ENCODE results near the gene IL10RA. TPM values are rescaled to one million over a fixed set of nuclear protein-coding genes. Genes with fewer than 3 reads are reported as not detected.

Gene IL10RA
- total RNA-seq, 4 donors from 2014 or later, result 14.3 to 34.9 (median 20.9) TPM

DNA sequence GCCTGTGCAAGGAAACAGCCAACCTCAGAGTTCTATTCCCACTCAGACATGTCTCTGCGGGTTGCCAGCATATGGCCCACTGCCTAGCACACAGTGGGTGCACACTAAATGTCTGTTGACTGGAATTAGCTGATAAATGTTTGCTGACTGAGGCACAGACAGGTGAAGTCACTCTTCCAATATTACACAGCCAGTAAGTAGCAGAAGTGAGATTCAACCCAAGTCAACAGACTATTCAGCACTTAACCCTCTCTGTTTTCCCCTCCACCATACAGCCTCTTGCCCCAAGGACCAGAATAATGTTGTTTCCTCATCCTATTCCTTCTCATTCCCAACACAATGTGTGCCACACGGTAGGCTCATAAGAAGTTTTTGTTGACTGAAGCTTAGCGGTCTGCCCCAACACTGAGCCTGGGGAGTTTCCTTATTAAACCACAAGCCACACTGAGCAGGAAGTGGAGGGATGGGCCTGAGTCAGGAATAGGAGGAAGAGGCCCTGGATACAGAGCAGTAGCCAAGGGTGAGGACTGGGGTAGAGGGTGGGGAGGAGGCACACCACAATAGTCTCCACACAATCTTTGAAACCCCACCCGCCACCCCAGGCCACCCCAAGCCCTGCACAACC is 15.7 kb upstream of the IL10RA start:
- DNase-seq (ENCODE audit: extremely low spot score), result peak; percentile 88
- H3K4me1 ChIP-seq, result no peaks in the 10 kb centered on the region
- intact Hi-C loops (cut with DNase I), result no loop called here
- H3K4me3 ChIP-seq, result no peak overlapping the region
- WGBS, result 77% methylated on average over 4 of the region's 4 CpGs
- no peak for TF ChIP-seq POLR2A (IDR thresholded peaks at IDR 0.05; ENCODE audit: low read depth)
- TF ChIP-seq, protein P1, sequence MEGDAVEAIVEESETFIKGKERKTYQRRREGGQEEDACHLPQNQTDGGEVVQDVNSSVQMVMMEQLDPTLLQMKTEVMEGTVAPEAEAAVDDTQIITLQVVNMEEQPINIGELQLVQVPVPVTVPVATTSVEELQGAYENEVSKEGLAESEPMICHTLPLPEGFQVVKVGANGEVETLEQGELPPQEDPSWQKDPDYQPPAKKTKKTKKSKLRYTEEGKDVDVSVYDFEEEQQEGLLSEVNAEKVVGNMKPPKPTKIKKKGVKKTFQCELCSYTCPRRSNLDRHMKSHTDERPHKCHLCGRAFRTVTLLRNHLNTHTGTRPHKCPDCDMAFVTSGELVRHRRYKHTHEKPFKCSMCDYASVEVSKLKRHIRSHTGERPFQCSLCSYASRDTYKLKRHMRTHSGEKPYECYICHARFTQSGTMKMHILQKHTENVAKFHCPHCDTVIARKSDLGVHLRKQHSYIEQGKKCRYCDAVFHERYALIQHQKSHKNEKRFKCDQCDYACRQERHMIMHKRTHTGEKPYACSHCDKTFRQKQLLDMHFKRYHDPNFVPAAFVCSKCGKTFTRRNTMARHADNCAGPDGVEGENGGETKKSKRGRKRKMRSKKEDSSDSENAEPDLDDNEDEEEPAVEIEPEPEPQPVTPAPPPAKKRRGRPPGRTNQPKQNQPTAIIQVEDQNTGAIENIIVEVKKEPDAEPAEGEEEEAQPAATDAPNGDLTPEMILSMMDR (IDR thresholded peaks at IDR 0.05), result no peak
- H3K36me3 ChIP-seq, result no peaks in the 10 kb centered on the region
- H3K9me3 ChIP-seq, result no peaks in the 10 kb centered on the region
- H3K27ac ChIP-seq (replicated peaks in 1 of 4), result no peak overlapping the region
- H3K27me3 ChIP-seq, result no peaks in the 10 kb centered on the region

DNA sequence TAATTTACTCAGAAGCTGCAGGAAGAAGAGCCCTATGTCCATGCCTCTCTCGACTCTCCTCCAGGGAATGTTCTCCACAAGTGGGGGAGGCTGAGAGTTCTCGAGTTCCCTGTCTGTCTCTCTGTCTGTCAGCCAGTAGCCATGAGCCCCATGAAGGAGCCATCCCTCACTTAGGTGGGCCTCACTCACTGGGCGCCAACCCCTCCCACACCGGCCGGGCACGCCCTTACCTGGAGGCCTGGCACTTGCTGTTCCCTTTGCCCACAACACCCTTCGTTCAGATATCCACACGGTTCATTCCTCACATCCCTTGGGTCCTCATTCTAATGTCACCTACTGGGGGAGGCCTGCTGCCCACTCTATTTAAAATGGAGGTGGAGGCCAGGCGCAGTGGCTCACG is 14.2 kb upstream of the IL10RA start:
- TF ChIP-seq POLR2AphosphoS5 (IDR thresholded peaks at IDR 0.05), result no peak
- no peak for TF ChIP-seq EP300 (IDR thresholded peaks at IDR 0.05)
- TF ChIP-seq, protein P1 (IDR thresholded peaks at IDR 0.05), result no peak
- no peak for TF ChIP-seq POLR2A (IDR thresholded peaks at IDR 0.05; ENCODE audit: low read depth)
- no peaks in the 10 kb centered on the region for H3K9me3 ChIP-seq
- no peak overlapping the region for H3K27ac ChIP-seq (replicated peaks in 1 of 4)
- no peak overlapping the region for H3K4me3 ChIP-seq
- intact Hi-C loops (cut with DNase I), result no loop called here
- H3K4me1 ChIP-seq, result no peaks in the 10 kb centered on the region
- 92% methylated on average over 10 of the region's 10 CpGs for WGBS
- DNase-seq (ENCODE audit: extremely low spot score), result peak; percentile 89
- no peaks in the 10 kb centered on the region for H3K36me3 ChIP-seq
- H3K27me3 ChIP-seq, result no peaks in the 10 kb centered on the region

DNA sequence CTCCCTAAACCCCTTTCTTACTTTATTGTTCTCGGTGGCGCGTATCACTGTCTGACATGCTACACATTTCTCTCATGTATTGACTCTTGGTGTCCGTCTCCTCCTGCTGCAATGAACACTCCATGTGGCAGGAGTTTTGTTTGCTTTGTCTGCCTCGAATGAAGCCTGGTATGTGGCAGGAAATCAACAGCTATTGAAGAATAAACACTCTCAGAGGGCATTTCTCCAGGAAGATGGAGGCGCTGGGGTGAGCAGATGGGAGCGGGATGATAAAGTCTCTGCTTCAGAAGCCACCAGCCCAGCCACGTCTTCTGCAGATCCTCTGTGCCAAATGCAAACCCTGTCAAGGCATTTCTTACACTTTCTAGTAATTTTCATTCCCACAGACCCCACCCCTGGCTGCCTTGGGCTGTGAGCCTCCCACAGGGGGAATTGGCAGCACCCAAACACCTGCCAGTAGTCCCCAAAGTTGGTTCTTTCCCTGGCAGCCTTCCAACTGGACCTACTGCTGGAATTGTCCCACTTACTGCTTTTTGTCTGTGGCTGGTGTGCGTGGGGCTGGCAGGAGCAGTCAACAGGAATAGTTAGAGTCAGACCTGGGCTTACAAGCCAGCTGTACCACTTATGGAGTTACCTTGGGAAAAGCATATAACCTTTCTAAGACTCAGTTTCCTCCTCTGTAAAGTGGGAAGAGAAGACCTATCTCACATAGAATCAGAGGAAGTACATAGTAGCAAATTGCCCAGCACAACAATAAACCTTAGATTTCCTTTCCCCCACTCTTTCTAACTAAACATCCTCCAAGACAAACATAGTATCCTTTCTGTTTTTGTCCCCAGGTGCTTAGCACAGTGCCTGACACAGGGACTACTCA is 13.3 kb upstream of the IL10RA start:
- no peak overlapping the region for H3K27ac ChIP-seq (replicated peaks in 1 of 4)
- no peaks in the 10 kb centered on the region for H3K9me3 ChIP-seq
- DNase-seq (ENCODE audit: extremely low spot score), result peak; percentile 86
- H3K27me3 ChIP-seq, result no peaks in the 10 kb centered on the region
- WGBS, result 58% methylated on average over 9 of the region's 9 CpGs
- intact Hi-C loops (cut with DNase I), result no loop called here
- H3K36me3 ChIP-seq, result no peaks in the 10 kb centered on the region
- H3K4me1 ChIP-seq, result no peaks in the 10 kb centered on the region
- TF ChIP-seq EP300 (IDR thresholded peaks at IDR 0.05), result no peak
- no peak for TF ChIP-seq POLR2AphosphoS5 (IDR thresholded peaks at IDR 0.05)
- TF ChIP-seq, protein P1 (IDR thresholded peaks at IDR 0.05), result no peak
- TF ChIP-seq POLR2A (IDR thresholded peaks at IDR 0.05; ENCODE audit: low read depth), result no peak
- H3K4me3 ChIP-seq, result no peak overlapping the region

DNA sequence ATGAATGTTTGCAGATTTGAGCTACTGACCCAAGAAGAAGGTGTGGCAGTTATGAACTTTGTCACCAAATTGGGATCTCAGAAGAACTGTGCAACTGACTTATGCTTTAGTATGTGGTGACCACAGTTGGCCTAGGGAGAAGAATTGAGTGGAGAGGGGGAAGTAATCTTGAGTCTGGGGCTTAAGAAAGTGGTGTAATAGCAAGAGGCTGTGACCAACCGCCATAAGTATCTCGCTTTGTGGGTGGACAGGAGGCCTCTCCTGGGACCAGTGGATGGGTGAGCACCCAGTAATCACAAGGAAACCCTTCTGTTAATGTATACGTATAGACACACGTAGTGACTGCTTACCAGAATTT is 12.7 kb upstream of the IL10RA start:
- DNase-seq (ENCODE audit: extremely low spot score), result peak; percentile 31
- no peak overlapping the region for H3K27ac ChIP-seq (replicated peaks in 1 of 4)
- 52% methylated on average over 4 of the region's 4 CpGs for WGBS
- H3K9me3 ChIP-seq, result no peaks in the 10 kb centered on the region
- intact Hi-C loops (cut with DNase I), result no loop called here
- no peak for TF ChIP-seq POLR2A (IDR thresholded peaks at IDR 0.05; ENCODE audit: low read depth)
- TF ChIP-seq, protein P1 (IDR thresholded peaks at IDR 0.05), result no peak
- no peak for TF ChIP-seq POLR2AphosphoS5 (IDR thresholded peaks at IDR 0.05)
- no peak for TF ChIP-seq EP300 (IDR thresholded peaks at IDR 0.05)
- no peaks in the 10 kb centered on the region for H3K4me1 ChIP-seq
- no peaks in the 10 kb centered on the region for H3K36me3 ChIP-seq
- H3K4me3 ChIP-seq, result no peak overlapping the region
- H3K27me3 ChIP-seq, result peaks cover 0 to 2% (median 0%) of the 10 kb centered on the region in 4 donors

Measured in esophagus muscularis mucosa (tissue), 4 donors.